ENCODE measurements around the gene PHF5A.

Gene PHF5A

DNA sequence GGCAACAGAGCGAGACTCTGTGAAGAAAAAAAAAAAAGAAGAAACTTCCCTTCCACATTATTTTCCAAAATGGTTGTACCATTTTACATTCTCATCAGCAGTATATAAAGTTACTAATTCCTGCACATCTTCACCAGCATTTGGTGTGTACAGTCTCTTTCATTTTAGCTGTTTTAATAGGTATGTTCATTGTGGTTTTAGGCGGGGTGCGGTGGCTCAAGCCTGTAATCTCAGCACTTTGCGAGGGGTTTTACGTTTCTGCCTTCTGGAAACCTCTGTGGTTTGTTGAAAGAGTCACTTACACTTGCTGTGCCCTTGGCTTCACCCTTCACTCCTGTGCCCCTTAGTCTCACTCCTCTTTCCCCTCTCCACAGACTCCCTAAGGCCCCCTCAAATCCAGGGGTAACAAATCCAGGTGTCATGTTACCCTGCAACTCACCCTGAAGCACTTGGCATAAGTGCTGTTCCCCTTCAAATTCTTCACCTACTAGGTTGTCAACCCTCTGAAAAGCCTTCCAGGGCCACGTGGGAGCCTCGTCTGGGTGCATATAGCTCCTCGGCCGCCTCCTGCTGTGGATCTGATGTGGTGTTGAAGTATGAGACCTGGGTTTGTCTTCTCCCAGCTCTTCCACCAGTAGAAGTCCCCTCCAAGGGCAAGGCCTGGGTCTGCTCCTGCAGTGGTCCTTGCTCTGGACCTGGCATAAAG, 42.7 kb downstream of the PHF5A start:
- Histone ChIP-seq H3K27ac (ENCODE audit: low read length) (peak overlapping the region; percentile 60; the same call in 1 of the 2 replicates), H3K9me3 (replicated peaks; ENCODE audit: insufficient read depth, low read length) (no peaks in the 10 kb centered on the region), H4K20me1 (ENCODE audit: insufficient read depth, low read length) (no peaks in the 10 kb centered on the region), H3K4me2 (ENCODE audit: low read depth, low read length) (peak overlapping the region; percentile 14; the same call in 1 of the 2 replicates), H3K9me2 (replicated peaks; ENCODE audit: insufficient read depth, low read length) (no peaks in the 10 kb centered on the region), H3F3A (ENCODE audit: insufficient read depth, low read length) (peaks cover 8% of the 10 kb centered on the region), H3K4me3 (ENCODE audit: low read length) (no peak overlapping the region), H3K9ac (ENCODE audit: low read length) (no peak overlapping the region; the same call in 1 of the 2 replicates), H3K79me2 (ENCODE audit: low read length) (no peaks in the 10 kb centered on the region), H3K4me1 (ENCODE audit: low read length) (peaks cover 12% of the 10 kb centered on the region), H3K36me3 (replicated peaks; ENCODE audit: insufficient read depth, low read length) (no peaks in the 10 kb centered on the region), H3K27me3 (replicated peaks; ENCODE audit: insufficient read depth, low read length) (no peaks in the 10 kb centered on the region), H2AFZ (ENCODE audit: low read length) (no peak overlapping the region)
- TF ChIP-seq EZH2phosphoT487 (IDR thresholded peaks at IDR 0.05; ENCODE audit: low read length): no peak
- TF ChIP-seq EZH2 (optimal IDR thresholded peaks at IDR 0.05; ENCODE audit: low read depth, low read length): no peak
- TF ChIP-seq, protein P1, sequence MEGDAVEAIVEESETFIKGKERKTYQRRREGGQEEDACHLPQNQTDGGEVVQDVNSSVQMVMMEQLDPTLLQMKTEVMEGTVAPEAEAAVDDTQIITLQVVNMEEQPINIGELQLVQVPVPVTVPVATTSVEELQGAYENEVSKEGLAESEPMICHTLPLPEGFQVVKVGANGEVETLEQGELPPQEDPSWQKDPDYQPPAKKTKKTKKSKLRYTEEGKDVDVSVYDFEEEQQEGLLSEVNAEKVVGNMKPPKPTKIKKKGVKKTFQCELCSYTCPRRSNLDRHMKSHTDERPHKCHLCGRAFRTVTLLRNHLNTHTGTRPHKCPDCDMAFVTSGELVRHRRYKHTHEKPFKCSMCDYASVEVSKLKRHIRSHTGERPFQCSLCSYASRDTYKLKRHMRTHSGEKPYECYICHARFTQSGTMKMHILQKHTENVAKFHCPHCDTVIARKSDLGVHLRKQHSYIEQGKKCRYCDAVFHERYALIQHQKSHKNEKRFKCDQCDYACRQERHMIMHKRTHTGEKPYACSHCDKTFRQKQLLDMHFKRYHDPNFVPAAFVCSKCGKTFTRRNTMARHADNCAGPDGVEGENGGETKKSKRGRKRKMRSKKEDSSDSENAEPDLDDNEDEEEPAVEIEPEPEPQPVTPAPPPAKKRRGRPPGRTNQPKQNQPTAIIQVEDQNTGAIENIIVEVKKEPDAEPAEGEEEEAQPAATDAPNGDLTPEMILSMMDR (IDR thresholded peaks at IDR 0.05; ENCODE audit: low read length): no peak
- DNase-seq: peak; percentile 87

DNA sequence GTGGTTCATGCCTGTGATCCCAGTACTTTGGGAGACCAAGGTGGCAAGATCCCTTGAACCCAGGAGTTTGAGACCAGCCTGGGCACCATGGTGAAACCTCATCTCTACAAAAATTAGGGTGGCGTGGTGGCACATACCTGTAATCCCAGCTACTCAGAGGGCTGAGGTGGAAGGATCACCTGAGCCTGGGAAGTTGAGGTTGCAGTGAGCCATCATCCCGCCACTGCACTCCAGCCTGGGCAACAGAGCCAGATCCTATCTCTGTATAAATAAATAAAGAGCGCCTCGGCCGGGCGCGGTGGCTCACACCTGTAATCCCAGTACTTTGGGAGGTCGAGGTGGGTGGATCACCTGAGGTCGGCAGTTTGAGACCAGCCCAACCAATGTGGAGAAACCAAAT, 49.8 kb downstream of the PHF5A start:
- Histone ChIP-seq H3K9me2 (replicated peaks; ENCODE audit: insufficient read depth, low read length) (no peaks in the 10 kb centered on the region), H3K4me3 (ENCODE audit: low read length) (no peak overlapping the region), H3K27ac (ENCODE audit: low read length) (no peak overlapping the region), H3K79me2 (ENCODE audit: low read length) (peaks cover 19% of the 10 kb centered on the region), H2AFZ (ENCODE audit: low read length) (no peak overlapping the region), H3K36me3 (replicated peaks; ENCODE audit: insufficient read depth, low read length) (no peaks in the 10 kb centered on the region), H3K4me1 (ENCODE audit: low read length) (0 out of 2 replicates have a peak, but pooled peaks cover 9% of the 10 kb centered on the region), H3K9me3 (replicated peaks; ENCODE audit: insufficient read depth, low read length) (no peaks in the 10 kb centered on the region), H3K27me3 (replicated peaks; ENCODE audit: insufficient read depth, low read length) (no peaks in the 10 kb centered on the region), H3F3A (ENCODE audit: insufficient read depth, low read length) (peaks cover 4% of the 10 kb centered on the region), H3K9ac (ENCODE audit: low read length) (no peak overlapping the region), H3K4me2 (ENCODE audit: low read depth, low read length) (no peak overlapping the region), H4K20me1 (ENCODE audit: insufficient read depth, low read length) (no peaks in the 10 kb centered on the region)
- no peak for DNase-seq
- no peak for TF ChIP-seq EZH2 (optimal IDR thresholded peaks at IDR 0.05; ENCODE audit: low read depth, low read length)
- TF ChIP-seq EZH2phosphoT487 (IDR thresholded peaks at IDR 0.05; ENCODE audit: low read length): no peak
- TF ChIP-seq, protein P1 (IDR thresholded peaks at IDR 0.05; ENCODE audit: low read length): no peak

DNA sequence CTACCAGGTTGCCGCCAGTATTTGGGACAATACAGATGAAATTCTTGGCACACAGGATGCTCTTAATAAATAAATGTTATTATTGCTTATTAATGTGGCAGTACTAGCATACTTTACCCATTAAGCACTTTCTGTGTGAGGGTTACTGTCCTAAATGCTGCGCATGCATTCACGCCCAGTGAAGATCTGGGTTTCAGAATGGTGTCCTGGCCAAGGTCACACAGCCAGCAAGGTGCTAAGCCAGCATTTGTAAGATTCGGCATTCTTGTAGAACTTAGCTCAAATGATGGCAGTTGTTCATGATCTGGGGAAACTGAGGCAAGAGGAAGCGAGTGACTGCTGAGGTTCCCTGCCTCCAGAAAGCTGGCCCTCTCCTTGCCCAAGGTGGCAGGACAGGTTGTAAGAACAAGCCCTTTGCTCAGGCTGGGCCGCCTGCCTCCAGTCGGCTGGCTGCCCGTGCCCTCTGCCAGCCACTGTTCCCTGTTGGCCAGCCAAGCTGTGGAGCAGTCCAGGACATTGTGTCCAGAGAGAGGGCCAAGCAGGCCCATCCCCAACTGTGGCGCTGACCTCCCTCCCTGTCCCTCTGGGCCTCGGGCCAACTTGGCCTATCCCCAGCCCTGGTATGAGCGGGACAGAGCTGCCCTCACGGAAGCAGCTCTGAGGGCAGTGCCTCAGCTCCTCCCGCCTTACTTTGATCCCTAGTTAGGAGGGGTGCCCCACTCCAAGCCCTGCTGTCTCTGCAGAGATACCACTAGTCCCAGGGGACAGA, 50.7 kb downstream of the PHF5A start:
- no peak for DNase-seq
- 0 out of 2 replicates have a peak, but pooled peaks cover 9% of the 10 kb centered on the region for H3K4me1 ChIP-seq (ENCODE audit: low read length)
- no peaks in the 10 kb centered on the region for H3K9me3 ChIP-seq (replicated peaks; ENCODE audit: insufficient read depth, low read length)
- H3K9ac ChIP-seq (ENCODE audit: low read length): no peak overlapping the region
- H3K27me3 ChIP-seq (replicated peaks; ENCODE audit: insufficient read depth, low read length): no peaks in the 10 kb centered on the region
- peaks cover 13% of the 10 kb centered on the region for H3F3A ChIP-seq (ENCODE audit: insufficient read depth, low read length)
- TF ChIP-seq EZH2phosphoT487 (IDR thresholded peaks at IDR 0.05; ENCODE audit: low read length): no peak
- TF ChIP-seq EZH2 (optimal IDR thresholded peaks at IDR 0.05; ENCODE audit: low read depth, low read length): no peak
- TF ChIP-seq, protein P1 (IDR thresholded peaks at IDR 0.05; ENCODE audit: low read length): no peak
- H3K9me2 ChIP-seq (replicated peaks; ENCODE audit: insufficient read depth, low read length): no peaks in the 10 kb centered on the region
- no peaks in the 10 kb centered on the region for H3K36me3 ChIP-seq (replicated peaks; ENCODE audit: insufficient read depth, low read length)
- no peaks in the 10 kb centered on the region for H4K20me1 ChIP-seq (ENCODE audit: insufficient read depth, low read length)
- no peak overlapping the region for H2AFZ ChIP-seq (ENCODE audit: low read length)
- no peak overlapping the region for H3K4me2 ChIP-seq (ENCODE audit: low read depth, low read length)
- peaks cover 19% of the 10 kb centered on the region for H3K79me2 ChIP-seq (ENCODE audit: low read length)
- no peak overlapping the region for H3K4me3 ChIP-seq (ENCODE audit: low read length)
- H3K27ac ChIP-seq (ENCODE audit: low read length): no peak overlapping the region

Data from MM.1S (cell line).